GM21381 (cell line): ENCODE results near the gene TNFAIP3.

Experiments
- ATAC-seq: cut with Tn5 transposase; IDR thresholded peaks from one replicate; pipeline ENCODE4 v1.9.1; 2021; ENCODE audit warnings: mild to moderate bottlenecking, moderate library complexity; ENCODE audit not compliant: unreplicated experiment

Gene TNFAIP3

GRCh38 chr6:137896647-137897046 lies 29.6 kb downstream of the TNFAIP3 start:
- ATAC-seq: no peak

GRCh38 chr6:137900815-137901214 lies 33.8 kb downstream of the TNFAIP3 start:
- no peak for ATAC-seq

- no peak for ATAC-seq
Measured at GRCh38 chr6:137901454-137901853, 34.4 kb downstream of the TNFAIP3 start.

- ATAC-seq: no peak
Measured at GRCh38 chr6:137902699-137903098, 35.6 kb downstream of the TNFAIP3 start.

GRCh38 chr6:137903274-137903932 lies 36.3 kb downstream of the TNFAIP3 start:
- no peak for ATAC-seq

- peak; percentile 71 for ATAC-seq
Measured at GRCh38 chr6:137903933-137904821, 37.1 kb downstream of the TNFAIP3 start.

GRCh38 chr6:137904822-137905617 lies 38.0 kb downstream of the TNFAIP3 start:
- ATAC-seq: peak; percentile 34

GRCh38 chr6:137906020-137906472 lies 39.0 kb downstream of the TNFAIP3 start:
- ATAC-seq: no peak

GRCh38 chr6:137907170-137907569 lies 40.1 kb downstream of the TNFAIP3 start:
- no peak for ATAC-seq

- ATAC-seq: no peak
Measured at GRCh38 chr6:137909533-137909932, 42.5 kb downstream of the TNFAIP3 start.

GRCh38 chr6:137910424-137910834 lies 43.4 kb downstream of the TNFAIP3 start:
- ATAC-seq: no peak

GRCh38 chr6:137910843-137911456 lies 43.9 kb downstream of the TNFAIP3 start:
- no peak for ATAC-seq

- ATAC-seq: peak; percentile 45
Measured at GRCh38 chr6:137911675-137912191, 44.7 kb downstream of the TNFAIP3 start.

- no peak for ATAC-seq
Measured at GRCh38 chr6:137912813-137913212, 45.8 kb downstream of the TNFAIP3 start.

- ATAC-seq: no peak
Measured at GRCh38 chr6:137913434-137913833, 46.4 kb downstream of the TNFAIP3 start.

- no peak for ATAC-seq
Measured at GRCh38 chr6:137913996-137914529, 47.0 kb downstream of the TNFAIP3 start.

- ATAC-seq: no peak
Measured at GRCh38 chr6:137914530-137915193, 47.6 kb downstream of the TNFAIP3 start.

- ATAC-seq: no peak
Measured at GRCh38 chr6:137915790-137916189, 48.7 kb downstream of the TNFAIP3 start.

GRCh38 chr6:137917551-137918325 lies 50.7 kb downstream of the TNFAIP3 start:
- ATAC-seq: no peak
